ENCODE measurements around the gene SLC44A3. TPM values are rescaled to one million over a fixed set of nuclear protein-coding genes. Genes with fewer than 3 reads are reported as not detected.
"Not testable (repeated sequence)": the region's sequence is repeated elsewhere in the genome, so short reads cannot be mapped to it uniquely, and the experiment has no call there.

The SLC44A3 gene
- total RNA-seq, 4 donors from 2014 or later, result 7.6 to 15.5 (median 10.0) TPM

DNA sequence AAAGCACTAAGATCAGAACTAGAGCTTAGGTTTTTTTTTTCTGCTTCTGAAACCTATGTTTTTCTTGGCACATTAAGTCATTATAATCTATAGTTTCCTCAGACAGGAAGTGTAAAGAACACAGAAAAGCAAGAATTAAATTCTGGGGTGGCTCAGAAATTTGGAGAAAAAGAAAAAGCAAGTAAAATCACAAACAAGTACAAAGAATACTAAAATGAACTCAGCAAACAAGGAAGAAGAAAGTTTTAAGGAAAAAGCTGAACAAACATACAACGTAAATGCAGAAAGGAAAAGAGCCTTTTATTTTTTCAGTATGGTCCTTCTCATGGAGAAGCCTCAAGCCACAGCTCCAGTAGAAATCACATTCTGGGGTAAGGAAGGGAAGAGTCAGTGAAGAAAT, 115.3 kb downstream of the SLC44A3 start:
- H3K4me1 ChIP-seq, result peaks cover 18% of the 10 kb centered on the region
- H3K27me3 ChIP-seq, result no peaks in the 10 kb centered on the region
- H3K4me3 ChIP-seq, result no peak overlapping the region
- whole genome bisulfite sequencing, result 60% methylated on average over 1 of the region's 1 CpG
- H3K9me3 ChIP-seq, result no peaks in the 10 kb centered on the region
- no peaks in the 10 kb centered on the region for H3K36me3 ChIP-seq
- no peak overlapping the region for H3K27ac ChIP-seq
- no peak for DNase-seq (ENCODE audit: low spot score in 2 of 2)
- TF ChIP-seq, protein P1, sequence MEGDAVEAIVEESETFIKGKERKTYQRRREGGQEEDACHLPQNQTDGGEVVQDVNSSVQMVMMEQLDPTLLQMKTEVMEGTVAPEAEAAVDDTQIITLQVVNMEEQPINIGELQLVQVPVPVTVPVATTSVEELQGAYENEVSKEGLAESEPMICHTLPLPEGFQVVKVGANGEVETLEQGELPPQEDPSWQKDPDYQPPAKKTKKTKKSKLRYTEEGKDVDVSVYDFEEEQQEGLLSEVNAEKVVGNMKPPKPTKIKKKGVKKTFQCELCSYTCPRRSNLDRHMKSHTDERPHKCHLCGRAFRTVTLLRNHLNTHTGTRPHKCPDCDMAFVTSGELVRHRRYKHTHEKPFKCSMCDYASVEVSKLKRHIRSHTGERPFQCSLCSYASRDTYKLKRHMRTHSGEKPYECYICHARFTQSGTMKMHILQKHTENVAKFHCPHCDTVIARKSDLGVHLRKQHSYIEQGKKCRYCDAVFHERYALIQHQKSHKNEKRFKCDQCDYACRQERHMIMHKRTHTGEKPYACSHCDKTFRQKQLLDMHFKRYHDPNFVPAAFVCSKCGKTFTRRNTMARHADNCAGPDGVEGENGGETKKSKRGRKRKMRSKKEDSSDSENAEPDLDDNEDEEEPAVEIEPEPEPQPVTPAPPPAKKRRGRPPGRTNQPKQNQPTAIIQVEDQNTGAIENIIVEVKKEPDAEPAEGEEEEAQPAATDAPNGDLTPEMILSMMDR (IDR thresholded peaks at IDR 0.05), result no peak
- TF ChIP-seq POLR2A (IDR thresholded peaks at IDR 0.05), result no peak
- no peak for TF ChIP-seq POLR2AphosphoS5 (IDR thresholded peaks at IDR 0.05)
- no peak for TF ChIP-seq EP300 (IDR thresholded peaks at IDR 0.05)

DNA sequence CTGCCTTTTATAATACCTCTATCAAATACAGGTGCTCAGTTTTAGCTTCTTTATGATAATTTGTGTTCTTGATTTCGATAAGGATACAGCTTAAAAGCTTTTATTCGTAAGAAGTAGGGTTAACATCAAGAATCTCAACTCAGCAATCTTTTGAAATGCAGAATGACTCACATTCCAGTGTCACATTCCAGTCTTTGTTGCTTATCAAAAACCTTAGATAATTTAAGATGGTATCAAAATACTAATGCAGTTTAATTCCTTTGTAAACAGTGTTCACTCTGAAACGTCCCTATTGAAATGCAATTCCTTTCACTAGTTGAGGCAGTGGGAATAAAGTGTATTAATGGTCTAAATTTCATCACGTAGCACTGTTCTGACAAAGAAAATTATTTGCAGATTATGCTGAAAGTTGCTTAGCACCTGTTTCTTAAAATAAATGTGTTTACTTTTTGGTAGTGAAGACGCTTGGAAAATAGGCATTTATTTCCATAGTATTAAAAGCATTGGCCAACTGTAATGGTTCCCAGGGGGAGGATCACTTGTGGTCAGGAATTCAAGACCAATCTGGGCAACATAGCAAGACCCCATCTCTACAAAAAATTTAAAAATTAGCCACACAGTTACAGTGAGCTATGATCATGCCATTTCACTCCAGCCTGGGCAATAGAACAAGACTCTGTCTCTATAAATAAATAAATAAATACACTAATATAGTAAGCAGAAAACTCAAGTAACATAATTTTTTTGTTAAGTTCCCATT, 116.9 kb downstream of the SLC44A3 start:
- Histone ChIP-seq H3K4me3 (no peak overlapping the region), H3K27me3 (no peaks in the 10 kb centered on the region), H3K9me3 (no peaks in the 10 kb centered on the region), H3K36me3 (no peaks in the 10 kb centered on the region), H3K27ac (no peak overlapping the region), H3K4me1 (peaks cover 18% of the 10 kb centered on the region)
- TF ChIP-seq, protein P1 (IDR thresholded peaks at IDR 0.05), result no peak
- TF ChIP-seq POLR2A (IDR thresholded peaks at IDR 0.05) (no peak), EP300 (IDR thresholded peaks at IDR 0.05) (no peak), POLR2AphosphoS5 (IDR thresholded peaks at IDR 0.05) (no peak)
- DNase-seq (ENCODE audit: low spot score in 2 of 2), result no peak
- WGBS, result 55% methylated on average over 5 of the region's 5 CpGs

- TF ChIP-seq EP300 (IDR thresholded peaks at IDR 0.05), result no peak
- TF ChIP-seq, protein P1 (IDR thresholded peaks at IDR 0.05), result no peak
- no peak for TF ChIP-seq POLR2A (IDR thresholded peaks at IDR 0.05)
- TF ChIP-seq POLR2AphosphoS5 (IDR thresholded peaks at IDR 0.05), result no peak
- DNase-seq (ENCODE audit: low spot score in 2 of 2), result no peak
Measured at GRCh38 chr1:94937820-94938219, 117.7 kb downstream of the SLC44A3 start.

DNA sequence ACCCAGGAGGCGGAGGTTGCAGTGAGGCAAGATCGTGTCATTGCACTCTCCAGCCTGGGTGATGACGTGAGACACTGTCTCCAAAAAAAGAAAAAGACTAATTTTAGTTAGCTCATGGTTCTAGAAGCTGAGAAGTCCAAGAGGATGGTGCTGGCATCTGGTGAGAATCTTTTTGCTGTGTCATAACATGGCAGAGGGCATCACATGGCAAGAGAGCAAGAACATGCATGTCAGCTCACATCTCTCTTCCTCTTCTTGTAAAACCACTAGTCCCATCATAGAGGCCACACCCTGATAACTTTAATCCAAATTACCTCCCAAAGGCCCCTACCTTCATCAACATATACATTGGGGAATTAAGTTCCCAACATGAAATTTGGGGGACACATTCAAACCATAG, 120.6 kb downstream of the SLC44A3 start:
- Histone ChIP-seq H3K36me3 (no peaks in the 10 kb centered on the region), H3K9me3 (no peaks in the 10 kb centered on the region), H3K4me1 (peaks cover 18% of the 10 kb centered on the region), H3K4me3 (no peak overlapping the region), H3K27me3 (no peaks in the 10 kb centered on the region), H3K27ac (no peak overlapping the region)
- TF ChIP-seq, protein P1 (IDR thresholded peaks at IDR 0.05), result no peak
- TF ChIP-seq POLR2AphosphoS5 (IDR thresholded peaks at IDR 0.05), result no peak
- TF ChIP-seq EP300 (IDR thresholded peaks at IDR 0.05), result no peak
- TF ChIP-seq POLR2A (IDR thresholded peaks at IDR 0.05), result no peak
- DNase-seq (ENCODE audit: low spot score in 2 of 2), result no peak
- WGBS, result 90% methylated on average over 3 of the region's 3 CpGs

More at GRCh38 chr1:94937820-94938219, 117.7 kb downstream of the SLC44A3 start:
- peak overlapping the region; percentile 48 for H3K27ac ChIP-seq
- no peaks in the 10 kb centered on the region for H3K36me3 ChIP-seq
- H3K4me3 ChIP-seq, result no peak overlapping the region
- WGBS, result 49% methylated on average over 1 of the region's 1 CpG
- H3K4me1 ChIP-seq, result peaks cover 18% of the 10 kb centered on the region
- H3K27me3 ChIP-seq, result no peaks in the 10 kb centered on the region
- no peaks in the 10 kb centered on the region for H3K9me3 ChIP-seq

DNA sequence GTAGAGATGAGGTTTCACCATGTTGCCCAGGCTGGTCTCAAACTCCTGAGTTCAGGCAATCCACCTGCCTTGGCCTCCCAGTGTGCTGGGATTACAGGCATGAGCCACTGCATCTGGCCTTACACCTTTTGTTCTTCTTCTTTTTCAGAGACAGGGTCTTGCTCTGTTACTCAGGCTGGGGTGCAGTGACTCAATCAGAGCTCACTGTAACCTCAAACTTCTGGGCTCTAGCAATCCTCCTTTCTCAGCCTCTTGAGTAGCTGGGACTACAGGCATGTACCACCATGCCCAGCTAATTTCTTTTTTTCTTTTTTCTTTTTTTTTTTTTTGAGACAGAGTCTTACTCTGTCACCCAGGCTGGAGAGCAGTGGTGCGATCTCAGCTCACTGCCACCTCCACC, 121.3 kb downstream of the SLC44A3 start:
- not testable (repeated sequence) for H3K27ac ChIP-seq; DNase-seq (ENCODE audit: low spot score in 2 of 2); H3K36me3 ChIP-seq; H3K4me3 ChIP-seq; H3K27me3 ChIP-seq; H3K9me3 ChIP-seq
- peaks cover 19% of the 10 kb centered on the region for H3K4me1 ChIP-seq
- 93% methylated on average over 1 of the region's 1 CpG for WGBS
